Ovary (tissue), 3 donors: ENCODE data around the gene POLA1.

ENCODE experiments used
- CTCF ChIP-seq, 3 donors: fragments of 450-650 bp in 2 of 3; fragments of 200-600 bp in 1 of 3; IDR thresholded peaks; one replicate each; pipeline versions ENCODE4 v1.5.1 to v1.8.0; 2016 to 2022; ENCODE audit warnings: antibody characterized with exemption in 3 of 3, mild to moderate bottlenecking in 1 of 3
- POLR2A ChIP-seq: fragments of 450-650 bp; IDR thresholded peaks from one replicate; pipeline ENCODE4 v1.6.1; 2017; ENCODE audit warnings: antibody characterized with exemption, mild to moderate bottlenecking, moderate library complexity
- donor health status: DM: no; HTN: no; CAD: no.

- TF ChIP-seq CTCF (IDR thresholded peaks at IDR 0.05) (no peak), POLR2A (no peak)
Measured at GRCh38 chrX:24955372-24955930, 261.7 kb downstream of the POLA1 start.
